Calu3 (cell line): Measurements from ENCODE around the gene BLVRB. TPM values are rescaled to one million over a fixed set of nuclear protein-coding genes. Genes with fewer than 3 reads are reported as not detected.
"Not testable (repeated sequence)": the region's sequence is repeated elsewhere in the genome, so short reads cannot be mapped to it uniquely, and the experiment has no call there.

ENCODE experiments used
- BruUV-seq: library from RNA; stranded (reverse); fragments of 400-500 nt; replicated peaks from 2 replicates; lab custom pipeline; 2021; lab: Mats Ljungman, UMichigan
- CTCF ChIA-PET: fragments of 300-600 bp; sonication (Branson Sonifier 250); formaldehyde crosslinking; loops from one replicate; lab custom pipeline; 2022; ENCODE audit warnings: antibody characterized with exemption; lab: Charles Lee
- DNase-seq: peaks from one replicate; pipeline ENCODE4 v3.0.0; 2022
- H3K27ac Mint-ChIP-seq: one replicate; pipeline ENCODE4 v1.8.0; 2022; ENCODE audit warnings: mixed read lengths; ENCODE audit not compliant: unreplicated experiment
- H3K27me3 Mint-ChIP-seq: one replicate; pipeline ENCODE4 v1.8.0; 2022; ENCODE audit warnings: mixed read lengths; ENCODE audit not compliant: unreplicated experiment
- H3K36me3 Mint-ChIP-seq: one replicate; pipeline ENCODE4 v1.8.0; 2022; ENCODE audit warnings: mild to moderate bottlenecking, moderate library complexity, mixed read lengths; ENCODE audit not compliant: insufficient read depth, unreplicated experiment
- H3K4me1 Mint-ChIP-seq: one replicate; pipeline ENCODE4 v1.8.0; 2022; ENCODE audit warnings: mild to moderate bottlenecking, low read depth, mixed read lengths; ENCODE audit not compliant: unreplicated experiment
- H3K4me3 Mint-ChIP-seq: one replicate; pipeline ENCODE4 v1.8.0; 2022; ENCODE audit warnings: mild to moderate bottlenecking, low read depth, moderate library complexity, mixed read lengths; ENCODE audit not compliant: unreplicated experiment
- H3K9me3 Mint-ChIP-seq: one replicate; pipeline ENCODE4 v1.8.0; 2022; ENCODE audit warnings: low read depth, mixed read lengths; ENCODE audit not compliant: unreplicated experiment
- intact Hi-C: fragments of 100-400 bp; cut with micrococcal nuclease; formaldehyde crosslinking; loops from one replicate; pipeline ENCODE4 v1.10.0; 2022; ENCODE audit not compliant: unreplicated experiment
- total RNA-seq: library from RNA; stranded (reverse); gene quantifications from 2 replicates; pipeline ENCODE4 v1.2.3, GENCODE V29; 2022
- TF ChIP-seq, protein P1 (sequence below): fragments of 200-600 bp; IDR thresholded peaks from one replicate; pipeline ENCODE4 v1.8.0; 2022; ENCODE audit warnings: antibody characterized with exemption; ENCODE audit not compliant: unreplicated experiment

Gene BLVRB
- total RNA-seq, 1 experiment from 2014 or later: 107 TPM

DNA sequence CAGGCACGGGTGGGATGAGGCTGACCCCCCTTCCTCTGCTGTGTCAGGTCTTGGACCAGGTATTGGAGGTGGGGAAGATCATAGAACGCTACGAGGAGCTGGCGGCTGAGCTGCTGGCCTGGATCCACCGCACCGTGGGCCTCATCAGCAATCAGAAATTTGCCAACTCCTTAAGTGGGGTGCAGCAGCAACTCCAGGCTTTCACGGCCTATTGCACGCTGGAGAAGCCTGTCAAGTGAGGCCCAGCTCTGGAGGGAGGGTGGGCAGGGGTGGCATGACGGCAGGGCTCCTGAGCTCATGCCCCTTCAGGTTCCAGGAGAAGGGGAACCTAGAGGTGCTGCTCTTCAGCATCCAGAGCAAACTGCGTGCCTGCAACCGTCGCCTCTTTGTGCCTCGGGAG, 36.5 kb upstream of the BLVRB start:
- CTCF ChIA-PET: interaction anchor here (0.9 to 1.0 kb wide), 4 partner anchors 16 to 197 kb away, joined by 3 to 7 read pairs (median 4); no protein-coding TSS in a partner anchor
- no peaks in the 10 kb centered on the region for H3K9me3 Mint-ChIP-seq
- intact Hi-C loops: no loop called here
- H3K4me1 Mint-ChIP-seq: no peaks in the 10 kb centered on the region
- no peaks in the 10 kb centered on the region for H3K36me3 Mint-ChIP-seq
- peaks cover 61% of the 10 kb centered on the region for H3K27me3 Mint-ChIP-seq
- no TSS peak for BruUV-seq
- no peak overlapping the region for H3K4me3 Mint-ChIP-seq
- TF ChIP-seq, protein P1, sequence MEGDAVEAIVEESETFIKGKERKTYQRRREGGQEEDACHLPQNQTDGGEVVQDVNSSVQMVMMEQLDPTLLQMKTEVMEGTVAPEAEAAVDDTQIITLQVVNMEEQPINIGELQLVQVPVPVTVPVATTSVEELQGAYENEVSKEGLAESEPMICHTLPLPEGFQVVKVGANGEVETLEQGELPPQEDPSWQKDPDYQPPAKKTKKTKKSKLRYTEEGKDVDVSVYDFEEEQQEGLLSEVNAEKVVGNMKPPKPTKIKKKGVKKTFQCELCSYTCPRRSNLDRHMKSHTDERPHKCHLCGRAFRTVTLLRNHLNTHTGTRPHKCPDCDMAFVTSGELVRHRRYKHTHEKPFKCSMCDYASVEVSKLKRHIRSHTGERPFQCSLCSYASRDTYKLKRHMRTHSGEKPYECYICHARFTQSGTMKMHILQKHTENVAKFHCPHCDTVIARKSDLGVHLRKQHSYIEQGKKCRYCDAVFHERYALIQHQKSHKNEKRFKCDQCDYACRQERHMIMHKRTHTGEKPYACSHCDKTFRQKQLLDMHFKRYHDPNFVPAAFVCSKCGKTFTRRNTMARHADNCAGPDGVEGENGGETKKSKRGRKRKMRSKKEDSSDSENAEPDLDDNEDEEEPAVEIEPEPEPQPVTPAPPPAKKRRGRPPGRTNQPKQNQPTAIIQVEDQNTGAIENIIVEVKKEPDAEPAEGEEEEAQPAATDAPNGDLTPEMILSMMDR: no peak
- no peak overlapping the region for H3K27ac Mint-ChIP-seq
- no peak for DNase-seq

DNA sequence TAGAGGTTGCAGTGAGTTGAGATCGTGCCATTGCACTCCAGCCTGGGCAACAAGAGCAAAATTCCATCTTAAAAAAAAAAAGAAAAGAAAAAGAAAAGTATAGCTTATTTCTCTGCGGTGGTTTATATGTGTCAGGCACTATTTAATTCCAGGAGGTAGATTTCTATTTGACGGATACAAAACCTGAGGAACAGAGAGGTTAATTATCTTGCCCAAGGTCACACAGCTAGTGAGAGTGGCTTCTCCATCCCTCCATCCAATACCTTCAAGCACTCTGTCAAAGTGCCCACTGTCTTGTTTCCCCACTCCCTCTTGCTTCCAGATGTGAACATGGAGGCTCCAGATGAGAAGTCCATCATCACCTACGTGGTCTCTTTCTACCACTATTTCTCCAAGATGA, 36.1 kb upstream of the BLVRB start:
- no peak for DNase-seq
- BruUV-seq: no TSS peak
- CTCF ChIA-PET: interaction anchor here (0.6 to 1.0 kb wide), 3 partner anchors 18 to 399 kb away, joined by 4 to 7 read pairs (median 4); no protein-coding TSS in a partner anchor
- H3K4me1 Mint-ChIP-seq: no peaks in the 10 kb centered on the region
- no peak overlapping the region for H3K27ac Mint-ChIP-seq
- TF ChIP-seq, protein P1: no peak
- peaks cover 61% of the 10 kb centered on the region for H3K27me3 Mint-ChIP-seq
- intact Hi-C loops: no loop called here
- H3K4me3 Mint-ChIP-seq: no peak overlapping the region
- H3K9me3 Mint-ChIP-seq: no peaks in the 10 kb centered on the region
- H3K36me3 Mint-ChIP-seq: no peaks in the 10 kb centered on the region

DNA sequence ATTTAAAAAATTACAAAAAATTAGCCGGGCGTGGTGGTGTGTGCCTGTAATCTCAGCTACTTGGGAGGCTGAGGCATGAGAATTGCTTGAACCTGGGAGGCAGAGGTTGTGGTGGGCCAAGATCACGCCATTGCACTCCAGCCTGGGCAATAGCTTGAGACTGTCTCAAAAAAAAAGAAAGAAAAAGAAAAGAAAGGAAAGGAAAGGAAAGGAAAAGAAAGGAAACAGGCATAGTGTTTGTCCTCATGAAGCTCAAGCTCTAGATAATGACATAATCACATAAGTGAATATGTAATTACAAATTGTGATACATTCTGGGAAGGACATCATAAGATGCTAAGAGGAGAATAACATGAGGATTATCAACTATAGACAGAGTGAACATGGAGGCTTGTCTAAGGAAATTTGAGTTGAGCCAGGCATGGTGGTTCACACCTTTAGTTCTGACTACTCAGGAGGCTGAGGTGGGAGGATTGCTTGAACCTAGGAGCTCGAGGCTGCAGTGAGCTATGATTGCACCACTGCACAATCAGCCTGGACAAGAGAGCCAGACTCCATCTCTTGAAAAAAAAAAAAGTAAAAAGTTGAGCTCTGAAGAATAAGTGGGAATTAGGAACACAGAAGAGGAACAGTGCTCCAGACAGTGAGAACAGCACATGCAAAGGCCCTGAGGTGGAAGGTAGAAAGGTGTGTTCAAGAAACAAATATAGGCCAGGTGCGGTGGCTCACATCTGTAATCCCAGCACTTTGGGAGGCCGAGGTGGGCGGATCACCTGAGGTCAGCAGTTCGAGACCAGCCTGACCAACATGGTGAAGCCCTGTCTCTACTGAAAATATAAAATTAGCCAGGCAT, 35.4 kb upstream of the BLVRB start:
- CTCF ChIA-PET: interaction anchor here (0.6 kb wide), 2 partner anchors 21 to 398 kb away, joined by 4 read pairs; no protein-coding TSS in a partner anchor
- peaks cover 55% of the 10 kb centered on the region for H3K27me3 Mint-ChIP-seq
- H3K4me3 Mint-ChIP-seq, BruUV-seq, H3K4me1 Mint-ChIP-seq, DNase-seq, intact Hi-C loops, H3K9me3 Mint-ChIP-seq, H3K27ac Mint-ChIP-seq, H3K36me3 Mint-ChIP-seq: not testable (repeated sequence)

DNA sequence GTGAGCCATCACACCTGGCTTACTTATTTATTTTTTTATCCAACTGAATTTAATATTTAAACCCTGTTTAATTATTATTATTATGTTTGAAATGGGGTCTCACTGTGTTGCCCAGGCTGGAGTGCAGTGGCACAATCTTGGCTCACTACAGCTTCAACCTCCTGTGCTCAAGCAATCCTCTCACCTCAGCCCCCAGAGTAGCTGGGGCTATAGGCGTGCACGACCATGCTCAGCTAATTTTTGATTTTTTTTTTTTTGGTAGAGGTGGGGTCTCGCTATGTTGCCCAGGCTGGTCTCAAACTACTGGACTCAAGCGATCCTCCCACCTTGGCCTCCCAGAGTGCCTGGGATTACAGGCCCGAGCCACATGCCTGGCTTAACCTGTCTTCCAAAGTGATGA, 33.8 kb upstream of the BLVRB start:
- TF ChIP-seq, protein P1: no peak
- no TSS peak for BruUV-seq
- no peak overlapping the region for H3K4me3 Mint-ChIP-seq

DNA sequence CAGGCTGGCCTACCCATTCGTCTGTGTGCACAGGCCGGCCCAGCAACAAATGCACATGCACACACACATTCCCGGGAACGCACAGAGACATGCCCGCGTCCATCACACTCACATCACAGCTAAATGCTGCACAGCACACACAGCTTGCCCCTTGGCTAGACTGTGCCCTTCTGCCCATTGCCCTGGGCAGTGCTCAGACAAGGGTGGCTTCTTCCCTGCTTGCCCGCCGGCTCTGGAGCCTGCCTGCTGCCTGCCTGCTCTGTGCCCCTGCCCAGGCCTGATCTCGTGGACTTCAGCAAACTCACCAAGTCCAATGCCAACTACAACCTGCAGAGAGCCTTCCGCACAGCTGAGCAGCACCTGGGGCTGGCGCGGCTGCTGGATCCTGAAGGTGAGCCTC, 31.7 kb upstream of the BLVRB start:
- Mint-ChIP-seq H3K36me3 (no peaks in the 10 kb centered on the region), H3K4me3 (no peak overlapping the region), H3K9me3 (no peaks in the 10 kb centered on the region), H3K27ac (no peak overlapping the region), H3K27me3 (peaks cover 50% of the 10 kb centered on the region), H3K4me1 (no peaks in the 10 kb centered on the region)
- DNase-seq: no peak
- BruUV-seq: no TSS peak
- intact Hi-C loops: no loop called here
- TF ChIP-seq, protein P1: no peak
- CTCF ChIA-PET: no interaction called here

More for the DNA sequence above, 33.8 kb upstream of the BLVRB start:
- Mint-ChIP-seq H3K36me3 (no peaks in the 10 kb centered on the region), H3K27me3 (peaks cover 52% of the 10 kb centered on the region), H3K4me1 (no peaks in the 10 kb centered on the region), H3K27ac (no peak overlapping the region), H3K9me3 (no peaks in the 10 kb centered on the region)
- DNase-seq: no peak
- intact Hi-C loops: no loop called here
- CTCF ChIA-PET: interaction anchor here (0.6 to 1.2 kb wide), 4 partner anchors 11 to 700 kb away, joined by 3 to 5 read pairs (median 4); no protein-coding TSS in a partner anchor
